IMR-90 (cell line): ENCODE results near the gene CLEC4M. TPM values are rescaled to one million over a fixed set of nuclear protein-coding genes. Genes with fewer than 3 reads are reported as not detected.

Source experiments
- ATAC-seq: fragments of 200-7000 bp; cut with Tn5 transposase; 2 replicates; pipeline ENCODE4 v1.9.1; 2020; ENCODE audit warnings: low read depth, mild to moderate bottlenecking, moderate library complexity
- BruUV-seq: library from RNA; stranded (reverse); fragments of 400-500 nt; replicated peaks from 2 replicates; lab custom pipeline; 2021; lab: Mats Ljungman, UMichigan
- CTCF ChIA-PET: fragments of 300-600 bp; formaldehyde crosslinking; extraction: SDS; loops from one replicate; lab custom pipeline; 2021; ENCODE audit warnings: antibody characterized with exemption; lab: Yijun Ruan, JAX
- POLR2A ChIA-PET: fragments of 300-600 bp; sonication (Branson Sonifier 250); formaldehyde crosslinking; loops from one replicate; lab custom pipeline; 2022; ENCODE audit warnings: antibody characterized with exemption; ENCODE audit not compliant: unreplicated experiment; lab: Charles Lee
- DNase-seq: peaks from one replicate; pipeline ENCODE4 v3.0.0; 2013
- H2AFZ ChIP-seq: replicated peaks from 2 replicates; pipeline ENCODE3; 2013; ENCODE audit warnings: low read length, mild to moderate bottlenecking; ENCODE audit not compliant: poor library complexity
- H2AK5ac ChIP-seq: 2 replicates; pipeline ENCODE4 v1.6.1; 2013; ENCODE audit warnings: low read depth, low read length, inconsistent platforms
- H2AK9ac ChIP-seq: replicated peaks from 2 replicates; pipeline ENCODE3; 2013; ENCODE audit warnings: mild to moderate bottlenecking, low read depth, low read length, moderate library complexity; ENCODE audit not compliant: poor library complexity
- H2BK120ac ChIP-seq: 2 replicates; pipeline ENCODE4 v1.6.1; 2013; ENCODE audit warnings: low read depth, low read length, inconsistent platforms
- H2BK15ac ChIP-seq: 3 replicates; pipeline ENCODE4 v1.6.1; 2013; ENCODE audit warnings: low read depth, low read length, inconsistent platforms
- H2BK20ac ChIP-seq: 2 replicates; pipeline ENCODE4 v1.6.1; 2013; ENCODE audit warnings: low read depth, mild to moderate bottlenecking, inconsistent platforms, low read length, moderate library complexity
- H2BK5ac ChIP-seq: 2 replicates; pipeline ENCODE4 v1.6.1; 2013; ENCODE audit warnings: mild to moderate bottlenecking, low read depth, low read length, inconsistent platforms; ENCODE audit not compliant: poor library complexity, severe bottlenecking
- H3K14ac ChIP-seq: replicated peaks from 2 replicates; pipeline ENCODE4 v1.6.1; 2013; ENCODE audit warnings: low read depth, low read length, inconsistent platforms
- H3K18ac ChIP-seq: 2 replicates; pipeline ENCODE4 v1.6.1; 2013; ENCODE audit warnings: low read depth, low read length, control low read depth
- H3K23ac ChIP-seq: 2 replicates; pipeline ENCODE4 v1.6.1; 2013; ENCODE audit warnings: low read depth, low read length, inconsistent platforms
- H3K27ac ChIP-seq: 2 replicates; pipeline ENCODE4 v1.5.1; 2013; ENCODE audit warnings: mild to moderate bottlenecking, control low read depth, low read length; ENCODE audit not compliant: insufficient read depth
- H3K27me3 ChIP-seq: 2 replicates; pipeline ENCODE4 v1.6.1; 2013; ENCODE audit warnings: low read length; ENCODE audit not compliant: control insufficient read depth, insufficient read depth
- H3K36me3 ChIP-seq: 2 replicates; pipeline ENCODE4 v1.6.1; 2013; ENCODE audit warnings: low read length, mixed read lengths; ENCODE audit not compliant: control insufficient read depth, insufficient read depth
- H3K4ac ChIP-seq: 2 replicates; pipeline ENCODE4 v1.6.1; 2013; ENCODE audit warnings: low read depth, low read length, inconsistent platforms
- H3K4me1 ChIP-seq: 2 replicates; pipeline ENCODE4 v1.6.1; 2013; ENCODE audit warnings: low read length, mixed read lengths; ENCODE audit not compliant: control insufficient read depth, insufficient read depth
- H3K4me2 ChIP-seq: 2 replicates; pipeline ENCODE4 v1.6.1; 2013; ENCODE audit warnings: low read depth, mild to moderate bottlenecking, control low read depth, low read length, moderate library complexity
- H3K4me3 ChIP-seq: 2 replicates; pipeline ENCODE4 v1.5.1; 2013; ENCODE audit warnings: low read depth, mild to moderate bottlenecking, control low read depth, low read length, moderate library complexity; ENCODE audit not compliant: insufficient read depth
- H3K56ac ChIP-seq: 2 replicates; pipeline ENCODE4 v1.6.1; 2013; ENCODE audit warnings: low read length, inconsistent platforms; ENCODE audit not compliant: insufficient read depth; ENCODE audit errors: extremely low read depth
- H3K79me1 ChIP-seq, 2 experiments: 2 replicates each; pipeline ENCODE4 v1.6.1; 2013; ENCODE audit warnings: low read length in 2 of 2, inconsistent platforms in 1 of 2, low read depth in 1 of 2
- H3K9ac ChIP-seq: 2 replicates; pipeline ENCODE4 v1.6.1; 2013; ENCODE audit warnings: low read depth, low read length, control low read depth
- H3K9me1 ChIP-seq: 2 replicates; pipeline ENCODE4 v1.6.1; 2013; ENCODE audit warnings: low read length, inconsistent platforms; ENCODE audit not compliant: insufficient read depth
- H3K9me3 ChIP-seq: 2 replicates; pipeline ENCODE4 v1.6.1; 2013; ENCODE audit warnings: low read length; ENCODE audit not compliant: control insufficient read depth, insufficient read depth
- H4K20me1 ChIP-seq: 2 replicates; pipeline ENCODE4 v1.6.1; 2013; ENCODE audit warnings: low read length, inconsistent platforms; ENCODE audit not compliant: insufficient read depth
- H4K5ac ChIP-seq: 2 replicates; pipeline ENCODE4 v1.6.1; 2013; ENCODE audit warnings: mild to moderate bottlenecking, low read depth, low read length, control low read depth
- H4K8ac ChIP-seq, 2 experiments: 2 replicates each; pipeline ENCODE4 v1.6.1; 2013; ENCODE audit warnings: low read depth in 2 of 2, low read length in 2 of 2, control low read depth in 1 of 2, inconsistent platforms in 1 of 2
- H4K91ac ChIP-seq: 2 replicates; pipeline ENCODE4 v1.6.1; 2013; ENCODE audit warnings: low read depth, low read length, inconsistent platforms; ENCODE audit not compliant: insufficient read depth
- RCOR1 ChIP-seq: IDR thresholded peaks from 2 replicates; pipeline ENCODE4 v1.6.1; 2012; ENCODE audit warnings: mild to moderate bottlenecking, low read length, improper control_type of control experiment; ENCODE audit not compliant: insufficient replicate concordance
- RFX5 ChIP-seq: IDR thresholded peaks from 2 replicates; pipeline ENCODE4 v1.8.0; 2012; ENCODE audit warnings: low read depth, mild to moderate bottlenecking, low read length, moderate library complexity
- SMC3 ChIP-seq: fragments of 150-350 bp; IDR thresholded peaks from 2 replicates; pipeline ENCODE4 v1.6.1; 2016; ENCODE audit warnings: low read depth, mild to moderate bottlenecking, antibody characterized with exemption, low read length, moderate library complexity
- WGBS, 2 experiments: methylation state at CpG; one replicate each; pipeline versions ENCODE4 v1.1.5 to v1.1.7; 2013; ENCODE audit warnings: missing lambda C conversion rate in 2 of 2; ENCODE audit not compliant: insufficient read length in 1 of 2; ENCODE audit errors: extremely low coverage in 2 of 2; 5-methylcytosine and 5-hydroxymethylcytosine counted together
- dilution Hi-C: fragments of 300-500 bp; cut with HindIII; formaldehyde crosslinking; loops from one replicate; pipeline ENCODE4 v1.14.3; 2018; ENCODE audit warnings: low sequenced_read_pairs; ENCODE audit not compliant: unreplicated experiment
- in situ Hi-C: fragments of 300-500 bp; cut with MboI; formaldehyde crosslinking; loops from 3 replicates; pipeline ENCODE4 v1.14.3; 2019; ENCODE audit warnings: low sequenced_read_pairs, inconsistent platforms, mixed read lengths
- intact Hi-C: fragments of 100-400 bp; cut with micrococcal nuclease; formaldehyde crosslinking; loops from 2 replicates; pipeline ENCODE4 v1.10.0; 2022
- polyA plus RNA-seq, 3 experiments: library from polyadenylated mRNA; depleted of rRNA; stranded (reverse); fragments of >200 nt; gene quantifications; 2 replicates each; pipeline ENCODE4 v1.2.3, GENCODE V29; 2012; ENCODE audit warnings: low replicate concordance in 1 of 3
- total RNA-seq: library from RNA; depleted of rRNA; stranded (reverse); fragments of >200 nt; gene quantifications from 2 replicates; pipeline ENCODE4 v1.2.3, GENCODE V29; 2012
- TF ChIP-seq, protein P1 (sequence below): conservative IDR thresholded peaks from 2 replicates; pipeline ENCODE4 v1.5.1; 2012; ENCODE audit warnings: mild to moderate bottlenecking, low read depth, low read length, improper control_type of control experiment

Gene CLEC4M
- total and polyA plus RNA-seq, 2 of the 4 experiments (the other 2 are of a cell fraction): not detected

DNA sequence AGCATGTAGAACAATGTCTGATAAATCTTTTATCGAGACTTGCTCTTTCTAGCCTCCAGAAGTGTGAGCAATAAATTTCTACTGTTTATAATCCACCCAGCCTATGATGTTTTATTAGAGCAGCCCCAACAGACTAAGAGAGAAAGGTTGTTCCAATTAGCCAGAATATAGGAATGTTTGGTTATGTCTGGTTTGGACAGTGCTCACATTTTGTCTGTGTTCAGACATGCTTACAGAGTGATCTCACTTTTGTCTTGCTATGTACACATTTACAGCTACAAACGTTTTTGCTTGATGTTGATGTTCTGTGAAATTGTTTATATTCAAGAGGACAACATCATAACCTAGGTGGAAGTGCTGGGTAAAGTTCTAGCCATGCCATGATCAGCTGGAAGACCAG, 48.9 kb downstream of the CLEC4M start:
- no peak overlapping the region for H2AK5ac ChIP-seq
- H2BK15ac ChIP-seq: no peak overlapping the region
- H3K36me3 ChIP-seq: no peaks in the 10 kb centered on the region
- in situ Hi-C loops (loop anchor here (25.0 kb wide), 1 partner anchor 700 kb away; no protein-coding TSS in a partner anchor), intact Hi-C loops (no loop called here), dilution Hi-C loops (no loop called here)
- no peak overlapping the region for H3K27ac ChIP-seq
- DNase-seq (peak; percentile 28), ATAC-seq (peak; percentile 62)
- H2AFZ ChIP-seq: no peak overlapping the region
- ChIA-PET CTCF (interaction anchor here (0.6 to 1.0 kb wide), 2 partner anchors 12 to 292 kb away, joined by 3 read pairs; no protein-coding TSS in a partner anchor), POLR2A (no interaction called here)
- no peak overlapping the region for H3K14ac ChIP-seq
- peaks cover 2% of the 10 kb centered on the region for H3K27me3 ChIP-seq
- H3K79me1 ChIP-seq: no peaks in the 10 kb centered on the region
- no peak overlapping the region for H4K8ac ChIP-seq
- no peaks in the 10 kb centered on the region for H3K9me1 ChIP-seq
- H4K20me1 ChIP-seq: no peaks in the 10 kb centered on the region
- H3K4me2 ChIP-seq: no peak overlapping the region
- no peak overlapping the region for H2BK20ac ChIP-seq
- no peak overlapping the region for H4K5ac ChIP-seq
- H3K56ac ChIP-seq: no peak overlapping the region
- no TSS peak for BruUV-seq
- H3K4me3 ChIP-seq: no peak overlapping the region
- H3K23ac ChIP-seq: no peak overlapping the region
- H3K9me3 ChIP-seq: peaks cover 3% of the 10 kb centered on the region; the same call in 1 of the 2 replicates
- no peak overlapping the region for H3K9ac ChIP-seq
- H4K91ac ChIP-seq: no peak overlapping the region
- 0 out of 2 replicates have a peak, but pooled peaks cover 1% of the 10 kb centered on the region for H3K4me1 ChIP-seq
- no CpG with 5 or more reads among the region's 2 CpGs for WGBS, 2 experiments
- no peak for TF ChIP-seq SMC3
- TF ChIP-seq RFX5: no peak
- TF ChIP-seq RCOR1: no peak
- TF ChIP-seq, protein P1, sequence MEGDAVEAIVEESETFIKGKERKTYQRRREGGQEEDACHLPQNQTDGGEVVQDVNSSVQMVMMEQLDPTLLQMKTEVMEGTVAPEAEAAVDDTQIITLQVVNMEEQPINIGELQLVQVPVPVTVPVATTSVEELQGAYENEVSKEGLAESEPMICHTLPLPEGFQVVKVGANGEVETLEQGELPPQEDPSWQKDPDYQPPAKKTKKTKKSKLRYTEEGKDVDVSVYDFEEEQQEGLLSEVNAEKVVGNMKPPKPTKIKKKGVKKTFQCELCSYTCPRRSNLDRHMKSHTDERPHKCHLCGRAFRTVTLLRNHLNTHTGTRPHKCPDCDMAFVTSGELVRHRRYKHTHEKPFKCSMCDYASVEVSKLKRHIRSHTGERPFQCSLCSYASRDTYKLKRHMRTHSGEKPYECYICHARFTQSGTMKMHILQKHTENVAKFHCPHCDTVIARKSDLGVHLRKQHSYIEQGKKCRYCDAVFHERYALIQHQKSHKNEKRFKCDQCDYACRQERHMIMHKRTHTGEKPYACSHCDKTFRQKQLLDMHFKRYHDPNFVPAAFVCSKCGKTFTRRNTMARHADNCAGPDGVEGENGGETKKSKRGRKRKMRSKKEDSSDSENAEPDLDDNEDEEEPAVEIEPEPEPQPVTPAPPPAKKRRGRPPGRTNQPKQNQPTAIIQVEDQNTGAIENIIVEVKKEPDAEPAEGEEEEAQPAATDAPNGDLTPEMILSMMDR: no peak
- no peak overlapping the region for H2BK120ac ChIP-seq
- no peak overlapping the region for H2AK9ac ChIP-seq
- no peak overlapping the region for H2BK5ac ChIP-seq
- H3K18ac ChIP-seq: no peak overlapping the region
- no peak overlapping the region for H3K4ac ChIP-seq
